PC-3 (cell line): ENCODE data around the gene SLC27A3. TPM values are rescaled to one million over a fixed set of nuclear protein-coding genes. Genes with fewer than 3 reads are reported as not detected.

Experiments used
- ATAC-seq: fragments of 200-7000 bp; cut with Tn5 transposase; 2 replicates; pipeline ENCODE4 v1.9.1; 2020; ENCODE audit warnings: mild to moderate bottlenecking, moderate library complexity
- BruUV-seq: library from RNA; stranded (reverse); fragments of 400-500 nt; replicated peaks from 2 replicates; lab custom pipeline; 2021; lab: Mats Ljungman, UMichigan
- CTCF ChIA-PET: fragments of 300-600 bp; sonication (Branson Sonifier 250); formaldehyde crosslinking; loops from one replicate; lab custom pipeline; 2022; ENCODE audit warnings: antibody characterized with exemption; lab: Charles Lee
- POLR2A ChIA-PET: fragments of 300-600 bp; sonication (Branson Sonifier 250); formaldehyde crosslinking; loops from one replicate; lab custom pipeline; 2022; ENCODE audit warnings: antibody characterized with exemption; ENCODE audit not compliant: unreplicated experiment; lab: Charles Lee
- DNase-seq: peaks from one replicate; pipeline ENCODE4 v3.0.0-alpha.2; 2015
- H2AFZ ChIP-seq: fragments of 300-600 bp; sonication (generic); 2 replicates; pipeline ENCODE4 v1.6.0; 2016; ENCODE audit warnings: antibody characterized with exemption, low read length
- H3F3A ChIP-seq: fragments of 300-600 bp; sonication (generic); one replicate; pipeline ENCODE4 v1.6.0; 2017; ENCODE audit warnings: antibody characterized with exemption, low read length, control low read depth, mild to moderate bottlenecking; ENCODE audit not compliant: unreplicated experiment
- H3K27ac ChIP-seq: fragments of 300-600 bp; sonication (generic); 2 replicates; pipeline ENCODE4 v1.5.1; 2016; ENCODE audit warnings: mild to moderate bottlenecking, low read length
- H3K27me3 ChIP-seq: fragments of 300-600 bp; sonication (generic); 2 replicates; pipeline ENCODE4 v1.6.1; 2016; ENCODE audit warnings: low read length, mixed read lengths
- H3K36me3 ChIP-seq: fragments of 300-600 bp; sonication (generic); 2 replicates; pipeline ENCODE4 v1.6.1; 2016; ENCODE audit warnings: low read depth, mixed run types, low read length, mixed read lengths
- H3K4me1 ChIP-seq: fragments of 300-600 bp; sonication (generic); 2 replicates; pipeline ENCODE4 v1.5.1; 2016; ENCODE audit warnings: low read length; ENCODE audit not compliant: insufficient read depth
- H3K4me2 ChIP-seq: fragments of 300-600 bp; sonication (generic); 2 replicates; pipeline ENCODE4 v1.6.0; 2016; ENCODE audit warnings: low read length
- H3K4me3 ChIP-seq: fragments of 300-600 bp; sonication (generic); 2 replicates; pipeline ENCODE4 v1.5.1; 2016; ENCODE audit warnings: mild to moderate bottlenecking, low read length, mixed read lengths
- H3K79me2 ChIP-seq: fragments of 300-600 bp; sonication (generic); 2 replicates; pipeline ENCODE4 v1.6.1; 2017; ENCODE audit warnings: low read length, mixed read lengths
- H3K9ac ChIP-seq: fragments of 300-600 bp; sonication (generic); 2 replicates; pipeline ENCODE4 v1.6.0; 2016; ENCODE audit warnings: mild to moderate bottlenecking, low read length
- H3K9me2 ChIP-seq: fragments of 300-600 bp; sonication (generic); replicated peaks from 2 replicates; pipeline ENCODE4 v1.6.1; 2016; ENCODE audit warnings: mixed run types, low read length, mixed read lengths
- H3K9me3 ChIP-seq: fragments of 300-600 bp; sonication (generic); 2 replicates; pipeline ENCODE4 v1.6.1; 2016; ENCODE audit warnings: low read length, mixed read lengths
- H4K20me1 ChIP-seq: fragments of 300-600 bp; sonication (generic); 2 replicates; pipeline ENCODE4 v1.6.1; 2016; ENCODE audit warnings: low read length, mixed read lengths
- EZH2 ChIP-seq: fragments of 300-600 bp; sonication (generic); IDR thresholded peaks from one replicate; pipeline ENCODE4 v1.6.1; 2017; ENCODE audit warnings: antibody characterized with exemption, mild to moderate bottlenecking, low read length; ENCODE audit not compliant: unreplicated experiment
- EZH2phosphoT487 ChIP-seq: fragments of 300-600 bp; sonication (generic); IDR thresholded peaks from 2 replicates; pipeline ENCODE4 v1.6.1; 2018; ENCODE audit warnings: mild to moderate bottlenecking, antibody characterized with exemption, low read length, borderline replicate concordance
- intact Hi-C: fragments of 100-400 bp; cut with micrococcal nuclease; formaldehyde crosslinking; loops from 2 replicates; pipeline ENCODE4 v1.9.0; 2023
- total RNA-seq: library from RNA; depleted of rRNA; stranded (reverse); fragments of >200 nt; gene quantifications from 2 replicates; pipeline ENCODE4 v1.2.3, GENCODE V29; 2014
- TF ChIP-seq, protein P1 (sequence below): fragments of 300-600 bp; sonication (generic); conservative IDR thresholded peaks from 2 replicates; pipeline ENCODE4 v1.5.1; 2017; ENCODE audit warnings: antibody characterized with exemption, low read depth, mild to moderate bottlenecking, low read length

Gene SLC27A3
- total RNA-seq, 1 experiment from 2014 or later: 6.3 TPM

- CTCF ChIA-PET: no interaction called here
- peak; percentile 47 for DNase-seq
These were observed 46.7 kb upstream of the SLC27A3 start for GRCh38 chr1:153728305-153729066.

GRCh38 chr1:153730468-153730988 lies 44.7 kb upstream of the SLC27A3 start:
- Histone ChIP-seq H4K20me1 (no peaks in the 10 kb centered on the region), H3K9me2 (no peaks in the 10 kb centered on the region), H3K27ac (no peak overlapping the region), H2AFZ (no peak overlapping the region), H3K4me2 (peak overlapping the region; percentile 100), H3K9ac (no peak overlapping the region), H3K9me3 (no peaks in the 10 kb centered on the region), H3K4me3 (no peak overlapping the region; the same call in 1 of the 2 replicates), H3K27me3 (no peaks in the 10 kb centered on the region), H3K36me3 (no peaks in the 10 kb centered on the region), H3K4me1 (peaks cover 52% of the 10 kb centered on the region), H3F3A (no peaks in the 10 kb centered on the region), H3K79me2 (peaks cover 60% of the 10 kb centered on the region)
- intact Hi-C loops: no loop called here
- CTCF ChIA-PET: no interaction called here
- DNase-seq (no peak), ATAC-seq (no peak)
- no TSS peak for BruUV-seq
- POLR2A ChIA-PET: interaction anchor here (0.6 to 0.8 kb wide), 2 partner anchors 43 to 53 kb away, joined by 3 to 4 read pairs; no protein-coding TSS in a partner anchor
- TF ChIP-seq, protein P1, sequence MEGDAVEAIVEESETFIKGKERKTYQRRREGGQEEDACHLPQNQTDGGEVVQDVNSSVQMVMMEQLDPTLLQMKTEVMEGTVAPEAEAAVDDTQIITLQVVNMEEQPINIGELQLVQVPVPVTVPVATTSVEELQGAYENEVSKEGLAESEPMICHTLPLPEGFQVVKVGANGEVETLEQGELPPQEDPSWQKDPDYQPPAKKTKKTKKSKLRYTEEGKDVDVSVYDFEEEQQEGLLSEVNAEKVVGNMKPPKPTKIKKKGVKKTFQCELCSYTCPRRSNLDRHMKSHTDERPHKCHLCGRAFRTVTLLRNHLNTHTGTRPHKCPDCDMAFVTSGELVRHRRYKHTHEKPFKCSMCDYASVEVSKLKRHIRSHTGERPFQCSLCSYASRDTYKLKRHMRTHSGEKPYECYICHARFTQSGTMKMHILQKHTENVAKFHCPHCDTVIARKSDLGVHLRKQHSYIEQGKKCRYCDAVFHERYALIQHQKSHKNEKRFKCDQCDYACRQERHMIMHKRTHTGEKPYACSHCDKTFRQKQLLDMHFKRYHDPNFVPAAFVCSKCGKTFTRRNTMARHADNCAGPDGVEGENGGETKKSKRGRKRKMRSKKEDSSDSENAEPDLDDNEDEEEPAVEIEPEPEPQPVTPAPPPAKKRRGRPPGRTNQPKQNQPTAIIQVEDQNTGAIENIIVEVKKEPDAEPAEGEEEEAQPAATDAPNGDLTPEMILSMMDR: no peak
- no peak for TF ChIP-seq EZH2phosphoT487
- no peak for TF ChIP-seq EZH2

More at GRCh38 chr1:153728305-153729066, 46.7 kb upstream of the SLC27A3 start:
- Histone ChIP-seq H3K4me1 (peaks cover 41% of the 10 kb centered on the region), H3K27me3 (no peaks in the 10 kb centered on the region), H3K4me2 (peak overlapping the region; percentile 100), H3F3A (no peaks in the 10 kb centered on the region), H3K9me2 (no peaks in the 10 kb centered on the region), H4K20me1 (no peaks in the 10 kb centered on the region), H2AFZ (peak overlapping the region; percentile 69), H3K9me3 (no peaks in the 10 kb centered on the region), H3K79me2 (peaks cover 42% of the 10 kb centered on the region), H3K4me3 (peak overlapping the region; percentile 95), H3K27ac (peak overlapping the region; percentile 85), H3K36me3 (no peaks in the 10 kb centered on the region), H3K9ac (peak overlapping the region; percentile 99)
- TF ChIP-seq EZH2 (no peak), EZH2phosphoT487 (no peak)
- TF ChIP-seq, protein P1: no peak
- ATAC-seq: no peak
- intact Hi-C loops: no loop called here
- POLR2A ChIA-PET: interaction anchor here (0.6 to 1.0 kb wide), 6 partner anchors 20 to 171 kb away, joined by 3 to 20 read pairs (median 6); partner anchors contain the start of gene S100A13
- TSS peak; percentile 95 for BruUV-seq
